K562 (cell line): ENCODE measurements around the gene VSTM2B.

ENCODE experiments used
- MAFF ChIP-seq: IDR thresholded peaks from 2 replicates; pipeline ENCODE4 v1.6.1; 2012; ENCODE audit warnings: low read length, improper control_type of control experiment
- TGIF2 ChIP-seq: sonication (generic); formaldehyde crosslinking; IDR thresholded peaks from 2 replicates; pipeline ENCODE4 v1.8.1; 2022; ENCODE audit warnings: mild to moderate bottlenecking, missing genetic modification reagents, moderate library complexity

- TF ChIP-seq MAFF (no peak), TGIF2 (CRISPR knock-in tag) (no peak)
Observed at GRCh38 chr19:29508181-29508580, 17.6 kb upstream of the VSTM2B start.
